K562 (cell line): ENCODE results near the gene ANAPC10. TPM values are rescaled to one million over a fixed set of nuclear protein-coding genes. Genes with fewer than 3 reads are reported as not detected.

Source experiments
- ATF6 ChIP-seq: sonication (generic); formaldehyde crosslinking; IDR thresholded peaks from 2 replicates; pipeline ENCODE4 v1.4.0; 2020; ENCODE audit warnings: mild to moderate bottlenecking, missing genetic modification reagents
- BHLHE40 ChIP-seq: IDR thresholded peaks from 2 replicates; pipeline ENCODE4 v1.6.1; 2011; ENCODE audit warnings: low read length, improper control_type of control experiment
- CHD2 ChIP-seq: IDR thresholded peaks from 2 replicates; pipeline ENCODE4 v1.6.1; 2011; ENCODE audit warnings: low read depth, low read length
- CXXC5 ChIP-seq: fragments of 250-450 bp; sonication (Bioruptor Pico); IDR thresholded peaks from 2 replicates; pipeline ENCODE4 v1.8.0; 2022; ENCODE audit warnings: inconsistent platforms, mild to moderate bottlenecking, moderate library complexity
- E2F4 ChIP-seq: sonication (generic); formaldehyde crosslinking; IDR thresholded peaks from 2 replicates; pipeline ENCODE4 v1.8.0; 2022; ENCODE audit warnings: mild to moderate bottlenecking, low read depth, missing genetic modification reagents
- ELK3 ChIP-seq: fragments of 450-650 bp; formaldehyde crosslinking; IDR thresholded peaks from 2 replicates; pipeline ENCODE4 v1.4.0; 2020; ENCODE audit warnings: mild to moderate bottlenecking
- EWSR1 ChIP-seq: fragments of 450-650 bp; IDR thresholded peaks from 2 replicates; pipeline ENCODE4 v1.6.1; 2018; ENCODE audit warnings: borderline replicate concordance, mild to moderate bottlenecking, low read depth, moderate library complexity; ENCODE audit not compliant: partially characterized antibody
- FOXM1 ChIP-seq, 2 experiments: fragments of 450-650 bp in 1 of 2; sonication (generic) in 1 of 2; formaldehyde crosslinking in 1 of 2; IDR thresholded peaks; 2 replicates each; pipeline versions ENCODE4 v1.6.1 to v1.9.0; 2017 to 2022; ENCODE audit warnings: low read depth in 2 of 2, mild to moderate bottlenecking in 2 of 2, missing genetic modification reagents in 1 of 2, moderate library complexity in 1 of 2
- JUND ChIP-seq, 2 experiments: IDR thresholded peaks; 2 replicates in 1 of 2; 3 replicates in 1 of 2; pipeline ENCODE4 v1.6.1; 2011; ENCODE audit warnings: borderline replicate concordance in 2 of 2, low read depth in 2 of 2, low read length in 2 of 2, improper control_type of control experiment in 1 of 2, missing biosample characterization in 1 of 2, missing genetic modification characterization in 1 of 2, missing genetic modification reagents in 1 of 2
- MLX ChIP-seq, 2 experiments: fragments of 450-650 bp in 1 of 2; sonication (generic) in 1 of 2; formaldehyde crosslinking; conservative IDR thresholded peaks; 2 replicates each; pipeline versions ENCODE4 v1.4.0 to v1.8.1; 2020 to 2022; ENCODE audit warnings: mild to moderate bottlenecking in 1 of 2, missing genetic modification reagents in 1 of 2
- POLR2H ChIP-seq: IDR thresholded peaks from 2 replicates; pipeline ENCODE4 v1.6.1; 2016; ENCODE audit warnings: missing genetic modification characterization, low read depth, mild to moderate bottlenecking, control low read depth, missing compliant biosample characterization, moderate library complexity
- USF1 ChIP-seq: sonication (generic); formaldehyde crosslinking; IDR thresholded peaks from 2 replicates; pipeline ENCODE4 v1.9.0; 2022; ENCODE audit warnings: mild to moderate bottlenecking, missing genetic modification reagents
- ZNF444 ChIP-seq: fragments of 250-450 bp; sonication (Bioruptor Pico); IDR thresholded peaks from 2 replicates; pipeline ENCODE4 v1.4.0; 2020; ENCODE audit warnings: mild to moderate bottlenecking, moderate library complexity
- ZNF583 ChIP-seq: fragments of 250-450 bp; sonication (Bioruptor Pico); IDR thresholded peaks from 2 replicates; pipeline ENCODE4 v1.4.0; 2020
- polyA plus RNA-seq, 8 experiments: library from polyadenylated mRNA; depleted of rRNA in 4 of 8; stranded (reverse) in 5 of 8; unstranded in 3 of 8; fragments of >200 nt; fragmentation: Nextera tagmentation in 2 of 8; fragmentation: Illumina TruSeq in 1 of 8; extraction: Ambion mirVana in 2 of 8; extraction: Trizol in 1 of 8; gene quantifications; 2 replicates each; pipeline versions ENCODE4 v1.2.1 to v1.2.3, GENCODE V29; 2011 to 2014; ENCODE audit warnings: inconsistent platforms in 1 of 8, missing spikeins in 1 of 8
- total RNA-seq, 7 experiments: library from RNA; depleted of rRNA in 6 of 7; stranded (reverse); fragments of >200 nt in 6 of 7; fragmentation: Illumina TruSeq in 2 of 7; extraction: Trizol in 2 of 7; gene quantifications; 2 replicates each; pipeline versions ENCODE4 v1.2.1 to v1.2.3, GENCODE V29; 2011 to 2021; ENCODE audit warnings: low replicate concordance in 1 of 7
- TF ChIP-seq, protein P1 (sequence below): fragments of 250-450 bp; sonication (Bioruptor Pico); IDR thresholded peaks from 2 replicates; pipeline ENCODE4 v1.8.0; 2021; ENCODE audit warnings: borderline replicate concordance, mild to moderate bottlenecking, moderate library complexity; ENCODE audit not compliant: poor library complexity, severe bottlenecking
- TF ChIP-seq, protein P2 (sequence below), 2 experiments: IDR thresholded peaks; 2 replicates each; pipeline ENCODE4 v1.6.1; 2011; ENCODE audit warnings: borderline replicate concordance in 1 of 2, control low read depth in 1 of 2, low read depth in 1 of 2, low read length in 1 of 2, mild to moderate bottlenecking in 1 of 2, mixed read lengths in 1 of 2, moderate library complexity in 1 of 2; ENCODE audit not compliant: insufficient read depth in 1 of 2, insufficient read length in 1 of 2, poor library complexity in 1 of 2, severe bottlenecking in 1 of 2; ENCODE audit errors: extremely low read depth in 1 of 2

Gene ANAPC10
- total and polyA plus RNA-seq, 9 of the 15 experiments (the other 6 are each of a cell fraction or from before 2014, with no cell fraction given), result 31.0 to 96.2 (median 60.3) TPM

- TF ChIP-seq ATF6 (CRISPR knock-in tag) (no peak), CHD2 (no peak), USF1 (CRISPR knock-in tag) (no peak), BHLHE40 (peak; percentile 85), POLR2H (peak; percentile 76), E2F4 (CRISPR knock-in tag) (no peak), FOXM1 (IDR thresholded peaks at IDR 0.05; ENCODE audit: low read depth) (0 out of 2 replicates have a peak, but pooled peaks have one; percentile 44), FOXM1 (CRISPR knock-in tag; IDR thresholded peaks at IDR 0.05; ENCODE audit: low read depth) (0 out of 2 replicates have a peak, but pooled peaks have one; percentile 1), ZNF583 (CRISPR knock-in tag) (peak; percentile 64; the same call in 1 of the 2 replicates), EWSR1 (no peak), ZNF444 (CRISPR knock-in tag) (no peak), MLX (CRISPR knock-in tag; conservative IDR thresholded peaks at IDR 0.05) (no peak), JUND (IDR thresholded peaks at IDR 0.05; ENCODE audit: borderline replicate concordance, low read depth, low read length) (peak; percentile 96), JUND (tag; IDR thresholded peaks at IDR 0.05; ENCODE audit: borderline replicate concordance, low read depth, low read length) (peak; percentile 95; the same call in 2 of the 3 replicates), ELK3 (no peak), CXXC5 (CRISPR knock-in tag) (peak; percentile 94)
- TF ChIP-seq, protein P1, sequence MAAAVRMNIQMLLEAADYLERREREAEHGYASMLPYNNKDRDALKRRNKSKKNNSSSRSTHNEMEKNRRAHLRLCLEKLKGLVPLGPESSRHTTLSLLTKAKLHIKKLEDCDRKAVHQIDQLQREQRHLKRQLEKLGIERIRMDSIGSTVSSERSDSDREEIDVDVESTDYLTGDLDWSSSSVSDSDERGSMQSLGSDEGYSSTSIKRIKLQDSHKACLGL, result peak; percentile 99
- TF ChIP-seq, protein P2, sequence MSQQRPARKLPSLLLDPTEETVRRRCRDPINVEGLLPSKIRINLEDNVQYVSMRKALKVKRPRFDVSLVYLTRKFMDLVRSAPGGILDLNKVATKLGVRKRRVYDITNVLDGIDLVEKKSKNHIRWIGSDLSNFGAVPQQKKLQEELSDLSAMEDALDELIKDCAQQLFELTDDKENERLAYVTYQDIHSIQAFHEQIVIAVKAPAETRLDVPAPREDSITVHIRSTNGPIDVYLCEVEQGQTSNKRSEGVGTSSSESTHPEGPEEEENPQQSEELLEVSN (IDR thresholded peaks at IDR 0.05; ENCODE audit: borderline replicate concordance in 1 of 2, extremely low read depth in 1 of 2, insufficient read depth in 1 of 2, insufficient read length in 1 of 2, low read depth in 1 of 2, low read length in 1 of 2, poor library complexity in 1 of 2, severe bottlenecking in 1 of 2), result peak; percentile 59 to 73
These were observed at the start of gene ANAPC10, which contains the start of gene ABCE1 (continued) for GRCh38 chr4:145097821-145098674.
